K562 (cell line): ENCODE data around the gene CREB3L4. TPM values are rescaled to one million over a fixed set of nuclear protein-coding genes. Genes with fewer than 3 reads are reported as not detected.

Experiments used
- ATAC-seq: fragments of 200-7000 bp; cut with Tn5 transposase; 3 replicates; pipeline ENCODE4 v1.9.1; 2020; ENCODE audit warnings: moderate library complexity
- BruUV-seq: library from RNA; stranded (reverse); fragments of 400-500 nt; replicated peaks from 2 replicates; lab custom pipeline; 2021; lab: Mats Ljungman, UMichigan
- CTCF ChIA-PET: fragments of 300-600 bp; formaldehyde crosslinking; extraction: SDS; loops from one replicate; lab custom pipeline; 2021; ENCODE audit warnings: low intra/inter-chr PET ratio; lab: Yijun Ruan, JAX
- POLR2A ChIA-PET: fragments of 300-600, 350-650 bp; sonication (Branson Sonifier 250); formaldehyde crosslinking; extraction: SDS; loops from one replicate; lab custom pipeline; 2021; ENCODE audit warnings: antibody characterized with exemption, inconsistent platforms; lab: Yijun Ruan, JAX
- DNase-seq, 4 experiments: peaks; one replicate each; pipeline versions ENCODE4 v3.0.0 to v3.0.0-alpha.2; 2011 to 2018; ENCODE audit warnings: low spot score in 3 of 4, mixed read lengths in 3 of 4; ENCODE audit errors: extremely low read depth in 1 of 4
- FAIRE-seq: peaks from 2 replicates; lab custom pipeline; 2011; peaks lifted over from hg19 to GRCh38; lab: Jason Lieb, UNC
- H2AFZ ChIP-seq: 2 replicates; pipeline ENCODE4 v1.6.0; 2011; ENCODE audit warnings: low read depth, low read length, control low read depth, inconsistent platforms
- H3K27ac ChIP-seq: fragments of 200-600 bp; 3 replicates; pipeline ENCODE4 v1.8.0; 2011; ENCODE audit warnings: low read depth, mild to moderate bottlenecking, control low read depth, inconsistent platforms, low read length, moderate library complexity, mixed read lengths; ENCODE audit errors: extremely low read depth
- H3K27me3 ChIP-seq, 2 experiments: fragments of 300-600 bp in 1 of 2; 2 replicates in 1 of 2; 3 replicates in 1 of 2; pipeline versions ENCODE4 v1.6.0 to v1.8.0; 2011; ENCODE audit warnings: inconsistent platforms in 2 of 2, low read length in 2 of 2, mild to moderate bottlenecking in 1 of 2, mixed read lengths in 1 of 2, moderate library complexity in 1 of 2; ENCODE audit not compliant: control insufficient read depth in 2 of 2, insufficient read depth in 2 of 2
- H3K36me3 ChIP-seq: fragments of 300-600 bp; 3 replicates; pipeline ENCODE4 v1.8.0; 2011; ENCODE audit warnings: mild to moderate bottlenecking, low read length, inconsistent platforms; ENCODE audit not compliant: control insufficient read depth, insufficient read depth
- H3K4me1 ChIP-seq, 2 experiments: fragments of 200-600 bp in 1 of 2; replicated peaks in 1 of 2; 2 replicates in 1 of 2; 3 replicates in 1 of 2; pipeline versions ENCODE4 v1.5.1 to v1.8.0; 2011; ENCODE audit warnings: inconsistent platforms in 2 of 2, low read length in 2 of 2, mild to moderate bottlenecking in 1 of 2, mixed read lengths in 1 of 2, moderate library complexity in 1 of 2; ENCODE audit not compliant: control insufficient read depth in 2 of 2, insufficient read depth in 2 of 2
- H3K4me2 ChIP-seq: 2 replicates; pipeline ENCODE4 v1.6.1; 2011; ENCODE audit warnings: low read length, control low read depth, inconsistent platforms, mixed read lengths; ENCODE audit not compliant: insufficient read depth
- H3K4me3 ChIP-seq: fragments of 200-600 bp; sonication (generic), shearing (Covaris generic); 2 replicates; pipeline ENCODE4 v1.5.1; 2016; ENCODE audit warnings: control low read depth, inconsistent platforms
- H3K79me2 ChIP-seq: fragments of 200-600 bp; 3 replicates; pipeline ENCODE4 v1.8.0; 2011; ENCODE audit warnings: low read length, inconsistent platforms; ENCODE audit not compliant: control insufficient read depth, insufficient read depth
- H3K9ac ChIP-seq, 2 experiments: 2 replicates each; pipeline versions ENCODE4 v1.6.0 to v1.6.1; 2011; ENCODE audit warnings: low read depth in 2 of 2, low read length in 2 of 2, control low read depth in 1 of 2, inconsistent platforms in 1 of 2, mild to moderate bottlenecking in 1 of 2, mixed read lengths in 1 of 2; ENCODE audit not compliant: insufficient read depth in 1 of 2
- H3K9me1 ChIP-seq: one replicate; pipeline ENCODE4 v1.6.0; 2011; ENCODE audit warnings: inconsistent platforms, mild to moderate bottlenecking, low read length, moderate library complexity; ENCODE audit not compliant: control insufficient read depth, insufficient read depth
- H3K9me3 ChIP-seq: replicated peaks from 2 replicates; pipeline ENCODE4 v1.5.1; 2011; ENCODE audit warnings: low read depth, low read length, inconsistent platforms; ENCODE audit not compliant: control insufficient read depth, insufficient read depth
- H4K20me1 ChIP-seq: replicated peaks from 2 replicates; pipeline ENCODE4 v1.6.1; 2011; ENCODE audit warnings: low read length, inconsistent platforms, mixed read lengths; ENCODE audit not compliant: control insufficient read depth, insufficient read depth
- DDX20 ChIP-seq: fragments of 450-650 bp; IDR thresholded peaks from 2 replicates; pipeline ENCODE4 v1.6.1; 2016; ENCODE audit warnings: missing genetic modification characterization, low read depth, mild to moderate bottlenecking, missing compliant biosample characterization, moderate library complexity
- FIP1L1 ChIP-seq: fragments of 200-400 bp; formaldehyde crosslinking; IDR thresholded peaks from 2 replicates; pipeline ENCODE4 v1.6.1; 2018; ENCODE audit warnings: mild to moderate bottlenecking, low read depth, low read length; ENCODE audit not compliant: poor library complexity, severe bottlenecking
- HMG20A ChIP-seq: fragments of 450-650 bp; formaldehyde crosslinking; conservative IDR thresholded peaks from 2 replicates; pipeline ENCODE4 v1.4.0; 2020; ENCODE audit warnings: mild to moderate bottlenecking, mixed read lengths
- TOE1 ChIP-seq, 2 experiments: fragments of 450-650 bp in 1 of 2; sonication (generic) in 1 of 2; formaldehyde crosslinking in 1 of 2; IDR thresholded peaks; 2 replicates each; pipeline versions ENCODE4 v1.7.1 to v1.8.0; 2016 to 2022; ENCODE audit warnings: borderline replicate concordance in 2 of 2, mild to moderate bottlenecking in 2 of 2, antibody characterized with exemption in 1 of 2, inconsistent platforms in 1 of 2, low read depth in 1 of 2, missing genetic modification reagents in 1 of 2, moderate library complexity in 1 of 2
- ZKSCAN8 ChIP-seq: fragments of 200-800 bp; sonication (Bioruptor generic); IDR thresholded peaks from 2 replicates; pipeline ENCODE4 v1.6.1; 2016; ENCODE audit warnings: missing genetic modification characterization, missing compliant biosample characterization
- ZNF696 ChIP-seq: fragments of 250-450 bp; sonication (Bioruptor Pico); conservative IDR thresholded peaks from 2 replicates; pipeline ENCODE4 v1.4.0; 2020; ENCODE audit warnings: mild to moderate bottlenecking, moderate library complexity
- WGBS: fragments of 100-300 bp; shearing (Covaris generic); methylation state at CpG from one replicate; pipeline ENCODE4 v1.1.6; 2016; ENCODE audit warnings: low coverage, mixed read lengths; ENCODE audit not compliant: insufficient coverage; ENCODE audit errors: missing lambda C conversion rate; 5-methylcytosine and 5-hydroxymethylcytosine counted together
- in situ Hi-C: fragments of 300-500 bp; cut with MboI; formaldehyde crosslinking; loops from 4 replicates; pipeline ENCODE4 v1.15.0; 2018; ENCODE audit warnings: inconsistent platforms, mixed read lengths
- intact Hi-C: fragments of 100-400 bp; cut with micrococcal nuclease; formaldehyde crosslinking; loops from 2 replicates; pipeline ENCODE4 v1.14.2; 2022
- polyA plus RNA-seq, 8 experiments: library from polyadenylated mRNA; depleted of rRNA in 4 of 8; stranded (reverse) in 5 of 8; unstranded in 3 of 8; fragments of >200 nt; fragmentation: Nextera tagmentation in 2 of 8; fragmentation: Illumina TruSeq in 1 of 8; extraction: Ambion mirVana in 2 of 8; extraction: Trizol in 1 of 8; gene quantifications; 2 replicates each; pipeline versions ENCODE4 v1.2.1 to v1.2.3, GENCODE V29; 2011 to 2014; ENCODE audit warnings: inconsistent platforms in 1 of 8, missing spikeins in 1 of 8
- total RNA-seq, 7 experiments: library from RNA; depleted of rRNA in 6 of 7; stranded (reverse); fragments of >200 nt in 6 of 7; fragmentation: Illumina TruSeq in 2 of 7; extraction: Trizol in 2 of 7; gene quantifications; 2 replicates each; pipeline versions ENCODE4 v1.2.1 to v1.2.3, GENCODE V29; 2011 to 2021; ENCODE audit warnings: low replicate concordance in 1 of 7
- TF ChIP-seq, protein P1 (sequence below): fragments of 450-650 bp; IDR thresholded peaks from 2 replicates; pipeline ENCODE4 v1.6.1; 2018; ENCODE audit not compliant: partially characterized antibody

CREB3L4 gene
- total and polyA plus RNA-seq, 9 of the 15 experiments (the other 6 are each of a cell fraction or from before 2014, with no cell fraction given): 9.9 to 18.6 (median 13.9) TPM

DNA sequence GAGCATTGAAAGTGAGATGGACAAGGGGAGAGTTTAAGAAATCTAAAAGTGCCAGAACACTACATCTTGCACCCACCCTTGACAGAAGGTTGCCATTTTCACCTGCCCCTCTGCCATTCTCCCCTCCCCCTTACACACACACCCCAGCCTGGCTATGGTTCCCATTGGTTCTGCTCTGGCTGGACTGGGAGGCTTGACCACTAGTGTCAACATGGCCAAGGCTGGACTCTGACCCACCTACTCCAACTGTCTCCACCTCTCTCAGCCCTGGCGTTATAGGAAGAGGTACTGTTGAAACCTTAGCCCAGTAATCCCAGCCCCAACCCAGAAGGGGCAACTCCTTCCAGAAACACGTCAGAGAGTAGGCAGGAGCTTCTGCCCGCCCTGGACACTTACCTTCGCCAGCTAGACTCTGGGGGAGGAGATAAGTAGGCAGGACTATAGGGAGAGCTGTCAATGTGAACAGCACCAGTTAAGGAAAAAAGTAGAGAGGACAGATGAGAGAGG, 13.8 kb upstream of the CREB3L4 start:
- BruUV-seq: no TSS peak
- Histone ChIP-seq H3K27ac (no peak overlapping the region), H3K9me3 (no peaks in the 10 kb centered on the region), H2AFZ (no peak overlapping the region), H3K27me3 (no peaks in the 10 kb centered on the region), H3K9me1 (no peaks in the 10 kb centered on the region), H3K4me1 (peaks cover 6 to 20% of the 10 kb centered on the region in 2 experiments), H4K20me1 (peaks cover 9% of the 10 kb centered on the region; the same call in 1 of the 2 replicates), H3K79me2 (peaks cover 39% of the 10 kb centered on the region), H3K4me3 (no peak overlapping the region), H3K9ac (peak overlapping the region in 1 of 2 experiments; percentile 55; a peak in 1 of 4 replicates), H3K4me2 (no peak overlapping the region), H3K36me3 (peaks cover 48% of the 10 kb centered on the region; the same call in 2 of the 3 replicates)
- TF ChIP-seq, protein P1, sequence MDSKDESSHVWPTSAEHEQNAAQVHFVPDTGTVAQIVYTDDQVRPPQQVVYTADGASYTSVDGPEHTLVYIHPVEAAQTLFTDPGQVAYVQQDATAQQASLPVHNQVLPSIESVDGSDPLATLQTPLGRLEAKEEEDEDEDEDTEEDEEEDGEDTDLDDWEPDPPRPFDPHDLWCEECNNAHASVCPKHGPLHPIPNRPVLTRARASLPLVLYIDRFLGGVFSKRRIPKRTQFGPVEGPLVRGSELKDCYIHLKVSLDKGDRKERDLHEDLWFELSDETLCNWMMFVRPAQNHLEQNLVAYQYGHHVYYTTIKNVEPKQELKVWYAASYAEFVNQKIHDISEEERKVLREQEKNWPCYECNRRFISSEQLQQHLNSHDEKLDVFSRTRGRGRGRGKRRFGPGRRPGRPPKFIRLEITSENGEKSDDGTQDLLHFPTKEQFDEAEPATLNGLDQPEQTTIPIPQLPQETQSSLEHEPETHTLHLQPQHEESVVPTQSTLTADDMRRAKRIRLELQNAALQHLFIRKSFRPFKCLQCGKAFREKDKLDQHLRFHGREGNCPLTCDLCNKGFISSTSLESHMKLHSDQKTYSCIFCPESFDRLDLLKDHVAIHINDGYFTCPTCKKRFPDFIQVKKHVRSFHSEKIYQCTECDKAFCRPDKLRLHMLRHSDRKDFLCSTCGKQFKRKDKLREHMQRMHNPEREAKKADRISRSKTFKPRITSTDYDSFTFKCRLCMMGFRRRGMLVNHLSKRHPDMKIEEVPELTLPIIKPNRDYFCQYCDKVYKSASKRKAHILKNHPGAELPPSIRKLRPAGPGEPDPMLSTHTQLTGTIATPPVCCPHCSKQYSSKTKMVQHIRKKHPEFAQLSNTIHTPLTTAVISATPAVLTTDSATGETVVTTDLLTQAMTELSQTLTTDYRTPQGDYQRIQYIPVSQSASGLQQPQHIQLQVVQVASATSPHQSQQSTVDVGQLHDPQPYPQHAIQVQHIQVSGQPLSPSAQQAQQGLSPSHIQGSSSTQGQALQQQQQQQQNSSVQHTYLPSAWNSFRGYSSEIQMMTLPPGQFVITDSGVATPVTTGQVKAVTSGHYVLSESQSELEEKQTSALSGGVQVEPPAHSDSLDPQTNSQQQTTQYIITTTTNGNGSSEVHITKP: no peak
- TF ChIP-seq TOE1 (IDR thresholded peaks at IDR 0.05; ENCODE audit: borderline replicate concordance) (no peak), TOE1 (CRISPR knock-in tag; IDR thresholded peaks at IDR 0.05; ENCODE audit: borderline replicate concordance, low read depth) (no peak), DDX20 (no peak), FIP1L1 (no peak), HMG20A (no peak), ZKSCAN8 (no peak), ZNF696 (CRISPR knock-in tag) (no peak)
- POLR2A ChIA-PET: interaction anchor here (0.6 to 2.0 kb wide), 4 partner anchors 9 to 169 kb away, joined by 3 to 9 read pairs (median 6); partner anchors contain the start of genes CREB3L4 and SLC39A1
- CTCF ChIA-PET: interaction anchor here (0.7 kb wide), 1 partner anchor 1123 kb away, joined by 3 read pairs; no protein-coding TSS in a partner anchor
- 48% methylated on average over 4 of the region's 4 CpGs for WGBS
- FAIRE-seq (no peak), ATAC-seq (no peak), DNase-seq (no peak)
- in situ Hi-C loops (no loop called here), intact Hi-C loops (no loop called here)
